Activated CD8-positive, alpha-beta T cell treated with anti-CD3 and anti-CD28 coated beads for 36 hours (primary cell): Measurements from ENCODE around the gene ZNF574. TPM values are rescaled to one million over a fixed set of nuclear protein-coding genes. Genes with fewer than 3 reads are reported as not detected.

Experiments
- ATAC-seq: fragments of 200-7000 bp; cut with Tn5 transposase; one replicate; pipeline ENCODE4 v1.10.0; 2021; ENCODE audit warnings: mild to moderate bottlenecking, moderate library complexity
- CTCF ChIA-PET: fragments of 350-600 bp; sonication (Branson Sonifier 250); formaldehyde crosslinking; loops from one replicate; lab custom pipeline; 2021; ENCODE audit warnings: antibody characterized with exemption; lab: Charles Lee
- POLR2A ChIA-PET: fragments of 350-600 bp; sonication (Branson Sonifier 250); formaldehyde crosslinking; loops from one replicate; lab custom pipeline; 2021; ENCODE audit warnings: antibody characterized with exemption; lab: Charles Lee
- DNase-seq: peaks from one replicate; pipeline ENCODE4 v3.0.0-alpha.2; 2020
- H3K27ac Mint-ChIP-seq: one replicate; pipeline ENCODE4 v1.8.0; 2021; ENCODE audit warnings: mild to moderate bottlenecking, mixed read lengths
- H3K27me3 Mint-ChIP-seq: one replicate; pipeline ENCODE4 v1.8.0; 2021; ENCODE audit warnings: mixed read lengths
- H3K36me3 Mint-ChIP-seq: one replicate; pipeline ENCODE4 v1.8.0; 2021; ENCODE audit warnings: low read depth, mixed read lengths
- H3K4me1 Mint-ChIP-seq: one replicate; pipeline ENCODE4 v1.8.0; 2021; ENCODE audit warnings: low read depth, mixed read lengths
- H3K4me3 Mint-ChIP-seq: one replicate; pipeline ENCODE4 v1.8.0; 2021; ENCODE audit warnings: mild to moderate bottlenecking, moderate library complexity, mixed read lengths
- H3K9me3 Mint-ChIP-seq: one replicate; pipeline ENCODE4 v1.8.0; 2021; ENCODE audit warnings: mixed read lengths
- CTCF ChIP-seq: fragments of 200-600 bp; IDR thresholded peaks from one replicate; pipeline ENCODE4 v1.8.0; 2022; ENCODE audit warnings: antibody characterized with exemption, mild to moderate bottlenecking
- intact Hi-C: fragments of 100-400 bp; cut with micrococcal nuclease; formaldehyde crosslinking; loops from one replicate; pipeline ENCODE4 v1.10.0; 2022
- total RNA-seq, 2 experiments: library from RNA; stranded (reverse); gene quantifications; one replicate each; pipeline ENCODE4 v1.2.3, GENCODE V29; 2021

ZNF574 gene
- total RNA-seq, 2 experiments from 2014 or later = 12.4 to 12.8 TPM

- TF ChIP-seq CTCF = no peak
- H3K4me3 Mint-ChIP-seq = no peak overlapping the region
- no peaks in the 10 kb centered on the region for H3K27me3 Mint-ChIP-seq
- intact Hi-C loops = no loop called here
- peaks cover 23% of the 10 kb centered on the region for H3K4me1 Mint-ChIP-seq
- H3K27ac Mint-ChIP-seq = no peak overlapping the region
- no peaks in the 10 kb centered on the region for H3K9me3 Mint-ChIP-seq
- peaks cover 41% of the 10 kb centered on the region for H3K36me3 Mint-ChIP-seq
- DNase-seq = no peak
- CTCF ChIA-PET = interaction anchor here (0.7 to 1.9 kb wide), 3 partner anchors 35 to 65 kb away, joined by 3 to 5 read pairs (median 3); no protein-coding TSS in a partner anchor
- POLR2A ChIA-PET = interaction anchor here (1.0 to 1.3 kb wide), 3 partner anchors 9 to 46 kb away, joined by 3 read pairs; no protein-coding TSS in a partner anchor
- no peak for ATAC-seq
Observed at GRCh38 chr19:42093505-42093904, 17.5 kb downstream of the ZNF574 start.

GRCh38 chr19:42093926-42094325 lies 18.0 kb downstream of the ZNF574 start:
- DNase-seq (no peak), ATAC-seq (no peak)
- Mint-ChIP-seq H3K27ac (no peak overlapping the region), H3K9me3 (no peaks in the 10 kb centered on the region), H3K4me3 (no peak overlapping the region), H3K4me1 (peaks cover 19% of the 10 kb centered on the region), H3K36me3 (peaks cover 43% of the 10 kb centered on the region), H3K27me3 (no peaks in the 10 kb centered on the region)
- ChIA-PET POLR2A (interaction anchor here (1.0 to 1.3 kb wide), 3 partner anchors 9 to 46 kb away, joined by 3 read pairs; no protein-coding TSS in a partner anchor), CTCF (interaction anchor here (0.7 to 2.2 kb wide), 6 partner anchors 15 to 345 kb away, joined by 3 to 10 read pairs (median 4); no protein-coding TSS in a partner anchor)
- TF ChIP-seq CTCF = no peak
- intact Hi-C loops = no loop called here

GRCh38 chr19:42095142-42095813 lies 19.3 kb downstream of the ZNF574 start:
- no peak overlapping the region for H3K4me3 Mint-ChIP-seq
- DNase-seq (no peak), ATAC-seq (no peak)
- no peaks in the 10 kb centered on the region for H3K9me3 Mint-ChIP-seq
- H3K36me3 Mint-ChIP-seq = peaks cover 50% of the 10 kb centered on the region
- no peak overlapping the region for H3K27ac Mint-ChIP-seq
- H3K4me1 Mint-ChIP-seq = peaks cover 9% of the 10 kb centered on the region
- ChIA-PET CTCF (interaction anchor here (1.9 to 2.2 kb wide), 3 partner anchors 14 to 344 kb away, joined by 4 to 10 read pairs (median 5); no protein-coding TSS in a partner anchor), POLR2A (no interaction called here)
- intact Hi-C loops = no loop called here
- TF ChIP-seq CTCF = no peak
- H3K27me3 Mint-ChIP-seq = no peaks in the 10 kb centered on the region

- H3K36me3 Mint-ChIP-seq = peaks cover 45% of the 10 kb centered on the region
- no peak for ATAC-seq
- no peak for TF ChIP-seq CTCF
- intact Hi-C loops = no loop called here
- no peaks in the 10 kb centered on the region for H3K27me3 Mint-ChIP-seq
- no peak for DNase-seq
- ChIA-PET CTCF (interaction anchor here (2.2 kb wide), 2 partner anchors 13 to 343 kb away, joined by 4 to 10 read pairs; no protein-coding TSS in a partner anchor), POLR2A (interaction anchor here (0.6 kb wide), 1 partner anchor 1050 kb away, joined by 3 read pairs; no protein-coding TSS in a partner anchor)
- peaks cover 5% of the 10 kb centered on the region for H3K4me1 Mint-ChIP-seq
- H3K4me3 Mint-ChIP-seq = no peak overlapping the region
- H3K27ac Mint-ChIP-seq = no peak overlapping the region
- H3K9me3 Mint-ChIP-seq = no peaks in the 10 kb centered on the region
Observed at GRCh38 chr19:42095814-42096230, 19.9 kb downstream of the ZNF574 start.
